Measurements from ENCODE around the gene ZNF770. TPM values are rescaled to one million over a fixed set of nuclear protein-coding genes. Genes with fewer than 3 reads are reported as not detected.

Gene ZNF770
- total RNA-seq, 1 experiment from 2014 or later, result 70.7 TPM

DNA sequence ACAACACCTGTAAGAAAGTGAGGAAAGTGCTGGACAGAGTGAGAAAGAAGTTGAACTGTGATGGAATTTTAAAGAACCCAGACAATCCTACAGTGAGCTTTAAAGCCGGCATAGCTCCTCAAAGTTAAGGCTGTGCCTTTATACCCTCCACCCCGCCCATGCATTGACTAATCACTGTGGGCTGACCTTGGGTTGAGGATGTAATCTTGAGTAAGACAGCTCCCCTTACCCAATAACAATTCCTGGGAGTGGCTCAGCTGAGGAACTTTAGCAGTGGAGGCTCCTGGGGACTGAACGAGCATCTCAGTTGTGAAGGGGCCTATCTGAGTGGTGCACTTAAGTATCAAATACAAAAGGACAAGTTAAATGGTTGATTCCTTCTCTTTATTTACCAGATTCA lies 35.7 kb upstream of the ZNF770 start:
- no peak overlapping the region for H3K4me3 ChIP-seq (replicated peaks in 1 of 2; ENCODE audit: low read depth in 1 of 2, low read length in 2 of 2)
- H3K36me3 ChIP-seq (ENCODE audit: control insufficient read depth in 1 of 2, insufficient read depth in 2 of 2, low read length in 2 of 2), result no peaks in the 10 kb centered on the region
- ChIA-PET POLR2A (no interaction called here), RAD21 (ENCODE audit: low non-redundant PET in 1 of 2, low total read pairs in 2 of 2, uncharacterized antibody in 2 of 2, unreplicated experiment in 2 of 2) (no interaction called here), CTCF (no interaction called here)
- TF ChIP-seq, protein P1, sequence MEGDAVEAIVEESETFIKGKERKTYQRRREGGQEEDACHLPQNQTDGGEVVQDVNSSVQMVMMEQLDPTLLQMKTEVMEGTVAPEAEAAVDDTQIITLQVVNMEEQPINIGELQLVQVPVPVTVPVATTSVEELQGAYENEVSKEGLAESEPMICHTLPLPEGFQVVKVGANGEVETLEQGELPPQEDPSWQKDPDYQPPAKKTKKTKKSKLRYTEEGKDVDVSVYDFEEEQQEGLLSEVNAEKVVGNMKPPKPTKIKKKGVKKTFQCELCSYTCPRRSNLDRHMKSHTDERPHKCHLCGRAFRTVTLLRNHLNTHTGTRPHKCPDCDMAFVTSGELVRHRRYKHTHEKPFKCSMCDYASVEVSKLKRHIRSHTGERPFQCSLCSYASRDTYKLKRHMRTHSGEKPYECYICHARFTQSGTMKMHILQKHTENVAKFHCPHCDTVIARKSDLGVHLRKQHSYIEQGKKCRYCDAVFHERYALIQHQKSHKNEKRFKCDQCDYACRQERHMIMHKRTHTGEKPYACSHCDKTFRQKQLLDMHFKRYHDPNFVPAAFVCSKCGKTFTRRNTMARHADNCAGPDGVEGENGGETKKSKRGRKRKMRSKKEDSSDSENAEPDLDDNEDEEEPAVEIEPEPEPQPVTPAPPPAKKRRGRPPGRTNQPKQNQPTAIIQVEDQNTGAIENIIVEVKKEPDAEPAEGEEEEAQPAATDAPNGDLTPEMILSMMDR (IDR thresholded peaks at IDR 0.05 in 2 of 3, conservative IDR thresholded peaks at IDR 0.05 in 1 of 3; ENCODE audit: borderline replicate concordance in 1 of 3, insufficient read depth in 1 of 3, low read depth in 2 of 3, low read length in 2 of 3), result no peak
- TF ChIP-seq SP1 (IDR thresholded peaks at IDR 0.05; ENCODE audit: low read depth), result no peak
- TF ChIP-seq FOSL1 (IDR thresholded peaks at IDR 0.05; ENCODE audit: low read depth), result no peak
- TF ChIP-seq YY1 (IDR thresholded peaks at IDR 0.05; ENCODE audit: extremely low read depth, insufficient replicate concordance, low read depth, low read length), result no peak
- no peak for TF ChIP-seq TCF7L2 (IDR thresholded peaks at IDR 0.05; ENCODE audit: borderline replicate concordance, extremely low read depth, insufficient read depth, insufficient read length)
- no peak for TF ChIP-seq POLR2AphosphoS5 (IDR thresholded peaks at IDR 0.05; ENCODE audit: low read depth, low read length)
- TF ChIP-seq CBX3 (IDR thresholded peaks at IDR 0.05; ENCODE audit: low read depth), result no peak
- no peak for TF ChIP-seq CEBPB (IDR thresholded peaks at IDR 0.05; ENCODE audit: low read depth)
- TF ChIP-seq EGR1 (IDR thresholded peaks at IDR 0.05; ENCODE audit: low read depth), result no peak
- peaks cover 9 to 13% of the 10 kb centered on the region in 2 experiments for H3K4me1 ChIP-seq (ENCODE audit: control insufficient read depth in 1 of 2, insufficient read depth in 2 of 2, low read length in 2 of 2)
- ATAC-seq, result no peak
- intact Hi-C loops (cut with micrococcal nuclease), result no loop called here
- no peak overlapping the region for H3K27ac ChIP-seq (ENCODE audit: low read depth, low read length)
- H3K27me3 ChIP-seq (ENCODE audit: insufficient read depth, low read length), result no peaks in the 10 kb centered on the region
- no peak for DNase-seq (ENCODE audit: low read depth, low spot score)
- no peaks in the 10 kb centered on the region for H3K79me2 ChIP-seq (ENCODE audit: insufficient read depth, low read length)
- H3K9me2 ChIP-seq (ENCODE audit: insufficient read depth), result no peaks in the 10 kb centered on the region
- no peak overlapping the region for H3K9ac ChIP-seq (ENCODE audit: low read length)
- H3K4me2 ChIP-seq (ENCODE audit: low read length), result no peak overlapping the region
- H4K20me1 ChIP-seq (ENCODE audit: insufficient read depth), result no peaks in the 10 kb centered on the region
- BruUV-seq (replicated peaks), result no TSS peak
- H2AFZ ChIP-seq (ENCODE audit: low read depth, low read length, poor library complexity, severe bottlenecking), result no peak overlapping the region
- no peaks in the 10 kb centered on the region for H3K9me3 ChIP-seq (ENCODE audit: control insufficient read depth in 1 of 2, insufficient read depth in 1 of 2, low read depth in 1 of 2, low read length in 2 of 2)

Measured in HCT116 (cell line).